ENCODE data around the gene TRPM5.

GRCh38 chr11:2401436-2401984 is 42.8 kb downstream of the TRPM5 start:
- TF ChIP-seq POLR2A (IDR thresholded peaks at IDR 0.05): no peak
- no peak for TF ChIP-seq CTCF (IDR thresholded peaks at IDR 0.05 in 4 of 5, conservative IDR thresholded peaks at IDR 0.05 in 1 of 5)

All from gastrocnemius medialis (tissue), 4 donors.